DND-41 (cell line): Measurements from ENCODE around the gene ZNF586.

Source experiments
- CTCF ChIP-seq: IDR thresholded peaks from 2 replicates; pipeline ENCODE4 v1.5.1; 2012; ENCODE audit warnings: borderline replicate concordance, low read length, moderate library complexity, mild to moderate bottlenecking; ENCODE audit not compliant: poor library complexity, severe bottlenecking; ENCODE audit errors: extremely low read depth
- EZH2 ChIP-seq: IDR thresholded peaks from 3 replicates; pipeline ENCODE4 v1.6.1; 2012; ENCODE audit warnings: borderline replicate concordance, low read depth, mild to moderate bottlenecking, moderate library complexity, low read length, inconsistent platforms; ENCODE audit not compliant: severe bottlenecking

GRCh38 chr19:57813919-57814504 lies 44.5 kb downstream of the ZNF586 start:
- TF ChIP-seq EZH2 (no peak), CTCF (no peak)
